Liver (tissue), 9 donors: Measurements from ENCODE around the gene GCGR. TPM values are rescaled to one million over a fixed set of nuclear protein-coding genes. Genes with fewer than 3 reads are reported as not detected.

ENCODE experiments used
- DNase-seq: peaks from one replicate; pipeline ENCODE4 v3.0.0-alpha.2; 2017; ENCODE audit warnings: low spot score
- H3K27ac ChIP-seq, 2 donors: one replicate each; pipeline ENCODE4 v1.7.0; 2013; ENCODE audit warnings: inconsistent platforms in 2 of 2, low read length in 2 of 2, control low read depth in 1 of 2, low read depth in 1 of 2, mild to moderate bottlenecking in 1 of 2
- H3K27me3 ChIP-seq, 4 donors: one replicate each; pipeline versions ENCODE4 v1.6.1 to v1.7.0; 2013; ENCODE audit warnings: low read length in 3 of 4, inconsistent platforms in 1 of 4, mild to moderate bottlenecking in 1 of 4, moderate library complexity in 1 of 4; ENCODE audit not compliant: control insufficient read depth in 4 of 4, insufficient read depth in 4 of 4
- H3K36me3 ChIP-seq, 4 donors: one replicate each; pipeline versions ENCODE4 v1.6.1 to v1.7.0; 2013; ENCODE audit warnings: low read length in 3 of 4, mild to moderate bottlenecking in 3 of 4, low read depth in 1 of 4, moderate library complexity in 1 of 4; ENCODE audit not compliant: control insufficient read depth in 4 of 4, insufficient read depth in 3 of 4
- H3K4me1 ChIP-seq, 4 donors: one replicate each; pipeline versions ENCODE4 v1.6.1 to v1.7.0; 2013; ENCODE audit warnings: low read length in 3 of 4, mild to moderate bottlenecking in 3 of 4, moderate library complexity in 1 of 4; ENCODE audit not compliant: control insufficient read depth in 4 of 4, insufficient read depth in 4 of 4
- H3K4me3 ChIP-seq, 3 donors: one replicate each; pipeline versions ENCODE4 v1.6.1 to v1.7.0; 2013; ENCODE audit warnings: low read length in 3 of 3, control low read depth in 1 of 3, low read depth in 1 of 3, mild to moderate bottlenecking in 1 of 3
- H3K9ac ChIP-seq, 2 donors: one replicate each; pipeline ENCODE4 v1.7.0; 2013; ENCODE audit warnings: low read length in 2 of 2, mild to moderate bottlenecking in 2 of 2, moderate library complexity in 2 of 2, control low read depth in 1 of 2, low read depth in 1 of 2
- H3K9me3 ChIP-seq, 4 donors: one replicate each; pipeline versions ENCODE4 v1.6.1 to v1.7.0; 2013; ENCODE audit warnings: low read length in 3 of 4; ENCODE audit not compliant: control insufficient read depth in 4 of 4
- EGR1 ChIP-seq, 2 donors: IDR thresholded peaks; 2 replicates each; pipeline ENCODE4 v1.6.1; 2016 to 2018; ENCODE audit warnings: antibody characterized with exemption in 2 of 2, low read depth in 2 of 2
- FOXA1 ChIP-seq: IDR thresholded peaks from 2 replicates; pipeline ENCODE4 v1.6.1; 2016; ENCODE audit warnings: antibody characterized with exemption
- FOXA2 ChIP-seq: IDR thresholded peaks from 2 replicates; pipeline ENCODE4 v1.6.1; 2016; ENCODE audit warnings: antibody characterized with exemption
- GABPA ChIP-seq, 2 donors: IDR thresholded peaks in 1 of 2; conservative IDR thresholded peaks in 1 of 2; 2 replicates each; pipeline ENCODE4 v1.6.1; 2016; ENCODE audit warnings: antibody characterized with exemption in 2 of 2, mild to moderate bottlenecking in 1 of 2, moderate library complexity in 1 of 2
- HNF4A ChIP-seq, 2 donors: conservative IDR thresholded peaks; 2 replicates each; pipeline ENCODE4 v1.6.1; 2016; ENCODE audit warnings: antibody characterized with exemption in 2 of 2, mild to moderate bottlenecking in 2 of 2
- HNF4G ChIP-seq: IDR thresholded peaks from 2 replicates; pipeline ENCODE4 v1.6.1; 2016; ENCODE audit warnings: antibody characterized with exemption
- JUND ChIP-seq, 2 donors: IDR thresholded peaks; 2 replicates each; pipeline ENCODE4 v1.6.1; 2016; ENCODE audit warnings: antibody characterized with exemption in 2 of 2
- NR2F2 ChIP-seq: IDR thresholded peaks from 2 replicates; pipeline ENCODE4 v1.6.1; 2016; ENCODE audit warnings: antibody characterized with exemption
- RAD21 ChIP-seq, 2 donors: IDR thresholded peaks; 2 replicates each; pipeline ENCODE4 v1.6.1; 2016; ENCODE audit warnings: antibody characterized with exemption in 2 of 2, mild to moderate bottlenecking in 2 of 2
- REST ChIP-seq: IDR thresholded peaks from 2 replicates; pipeline ENCODE4 v1.6.1; 2016; ENCODE audit warnings: antibody characterized with exemption, mild to moderate bottlenecking
- RXRA ChIP-seq, 2 donors: IDR thresholded peaks; 2 replicates each; pipeline ENCODE4 v1.6.1; 2017 to 2018; ENCODE audit warnings: antibody characterized with exemption in 2 of 2, mild to moderate bottlenecking in 1 of 2
- SP1 ChIP-seq: IDR thresholded peaks from 2 replicates; pipeline ENCODE4 v1.6.1; 2018; ENCODE audit warnings: antibody characterized with exemption, mild to moderate bottlenecking
- TAF1 ChIP-seq: conservative IDR thresholded peaks from 2 replicates; pipeline ENCODE4 v1.6.1; 2016; ENCODE audit warnings: antibody characterized with exemption, mild to moderate bottlenecking
- YY1 ChIP-seq: IDR thresholded peaks from 2 replicates; pipeline ENCODE4 v1.6.1; 2016; ENCODE audit warnings: antibody characterized with exemption, mild to moderate bottlenecking
- WGBS: extraction: QIAGEN DNeasy Blood & Tissue Kit; methylation state at CpG from one replicate; pipeline ENCODE4 v1.1.7; 2013; 5-methylcytosine and 5-hydroxymethylcytosine counted together
- polyA plus RNA-seq, 2 donors: library from polyadenylated mRNA; stranded (reverse) in 1 of 2; unstranded in 1 of 2; fragments of 200-250 nt in 1 of 2; fragments of >200 nt in 1 of 2; fragmentation: Nextera tagmentation in 1 of 2; extraction: Ambion mirVana in 1 of 2; gene quantifications; one replicate each; pipeline versions ENCODE4 v1.2.1 to v1.2.3, GENCODE V29; 2013 to 2015
- total RNA-seq, 2 donors: library from RNA; depleted of rRNA; stranded (reverse); fragments of >200 nt; gene quantifications; one replicate each; pipeline ENCODE4 v1.2.3, GENCODE V29; 2014
- TF ChIP-seq, protein P1 (sequence below): IDR thresholded peaks from 2 replicates; pipeline ENCODE4 v1.6.1; 2016; ENCODE audit warnings: antibody characterized with exemption
- TF ChIP-seq, protein P2 (sequence below): IDR thresholded peaks from 2 replicates; pipeline ENCODE4 v1.6.1; 2016; ENCODE audit warnings: antibody characterized with exemption
- donor health status: healthy.
- donor health status: healthy.
- donor health status: healthy.
- donor health status: healthy.
- donor health status: healthy.

The GCGR gene
- total and polyA plus RNA-seq, 4 donors, result 20.7 to 72.0 (median 48.9) TPM

DNA sequence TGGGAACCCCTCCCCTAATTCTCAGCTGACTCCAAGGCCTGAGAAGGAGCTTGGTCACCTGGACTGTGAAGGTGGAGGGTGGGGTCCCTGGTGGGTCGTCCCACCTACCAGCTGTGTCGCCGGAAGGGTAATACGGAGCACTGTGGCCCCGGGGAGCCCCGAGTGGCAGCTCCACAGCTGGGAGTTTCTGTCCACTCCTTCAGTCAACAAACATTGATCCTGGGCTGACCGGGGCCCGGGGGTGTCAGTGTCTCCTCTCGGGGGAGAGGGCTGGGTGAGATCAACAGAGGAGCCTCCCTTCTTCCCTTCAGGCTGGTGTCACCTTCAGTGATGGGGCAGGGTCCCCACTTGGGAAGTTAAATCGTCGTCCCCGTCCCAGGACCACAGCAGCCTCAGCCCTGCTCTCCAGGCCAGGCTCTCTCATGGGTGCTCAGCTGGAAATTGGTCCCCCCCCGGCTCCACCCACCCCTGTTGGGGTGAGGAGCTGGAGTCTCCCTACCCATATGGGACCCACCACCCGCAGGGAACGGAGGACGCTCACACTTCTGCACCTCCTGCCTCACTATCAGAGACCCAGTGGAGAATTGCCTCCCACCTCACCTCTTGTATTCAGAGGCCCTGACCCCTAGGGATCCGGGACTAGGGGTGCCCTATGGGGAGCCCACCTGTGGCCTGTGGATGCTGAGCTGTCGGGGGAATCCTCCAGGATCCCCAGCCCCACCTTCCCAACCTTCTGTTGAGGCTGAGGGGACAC is 1.9 kb downstream of the GCGR start:
- H3K9me3 ChIP-seq, result no peaks in the 10 kb centered on the region
- H3K9ac ChIP-seq, result no peak overlapping the region
- H3K27ac ChIP-seq, result peak overlapping the region; percentile 78 to 80
- TF ChIP-seq TAF1 (no peak), RAD21 (IDR thresholded peaks at IDR 0.05) (no peak), NR2F2 (no peak)
- H3K4me1 ChIP-seq, result peaks cover 14 to 29% (median 23%) of the 10 kb centered on the region in 4 donors
- WGBS, result 59% methylated on average over 18 of the region's 18 CpGs
- no peak for DNase-seq
- peaks cover 0 to 7% (median 4%) of the 10 kb centered on the region in 4 donors for H3K36me3 ChIP-seq
- H3K27me3 ChIP-seq, result peaks cover 0 to 2% (median 0%) of the 10 kb centered on the region in 4 donors
- peak overlapping the region in 1 of 3 donors; percentile 90 for H3K4me3 ChIP-seq

GRCh38 chr17:81806461-81807209 is 2.7 kb downstream of the GCGR start:
- WGBS, result 64% methylated on average over 23 of the region's 23 CpGs

More at GRCh38 chr17:81806461-81807209, 2.7 kb downstream of the GCGR start:
- no peak for DNase-seq
- peaks cover 4 to 13% (median 5%) of the 10 kb centered on the region in 4 donors for H3K36me3 ChIP-seq
- H3K4me3 ChIP-seq, result no peak overlapping the region
- H3K9ac ChIP-seq, result no peak overlapping the region
- H3K4me1 ChIP-seq, result peaks cover 14 to 29% (median 23%) of the 10 kb centered on the region in 4 donors
- H3K27ac ChIP-seq, result peak overlapping the region in 1 of 2 donors; percentile 35
- TF ChIP-seq NR2F2 (no peak), GABPA (IDR thresholded peaks at IDR 0.05 in 1 of 2, conservative IDR thresholded peaks at IDR 0.05 in 1 of 2) (no peak), FOXA2 (no peak), YY1 (no peak), HNF4G (no peak), HNF4A (conservative IDR thresholded peaks at IDR 0.05) (no peak), RAD21 (IDR thresholded peaks at IDR 0.05) (no peak), FOXA1 (no peak), JUND (IDR thresholded peaks at IDR 0.05) (no peak), TAF1 (no peak), EGR1 (IDR thresholded peaks at IDR 0.05; ENCODE audit: low read depth in 2 of 2) (no peak), REST (no peak), SP1 (no peak), RXRA (IDR thresholded peaks at IDR 0.05) (no peak)
- TF ChIP-seq, protein P1, sequence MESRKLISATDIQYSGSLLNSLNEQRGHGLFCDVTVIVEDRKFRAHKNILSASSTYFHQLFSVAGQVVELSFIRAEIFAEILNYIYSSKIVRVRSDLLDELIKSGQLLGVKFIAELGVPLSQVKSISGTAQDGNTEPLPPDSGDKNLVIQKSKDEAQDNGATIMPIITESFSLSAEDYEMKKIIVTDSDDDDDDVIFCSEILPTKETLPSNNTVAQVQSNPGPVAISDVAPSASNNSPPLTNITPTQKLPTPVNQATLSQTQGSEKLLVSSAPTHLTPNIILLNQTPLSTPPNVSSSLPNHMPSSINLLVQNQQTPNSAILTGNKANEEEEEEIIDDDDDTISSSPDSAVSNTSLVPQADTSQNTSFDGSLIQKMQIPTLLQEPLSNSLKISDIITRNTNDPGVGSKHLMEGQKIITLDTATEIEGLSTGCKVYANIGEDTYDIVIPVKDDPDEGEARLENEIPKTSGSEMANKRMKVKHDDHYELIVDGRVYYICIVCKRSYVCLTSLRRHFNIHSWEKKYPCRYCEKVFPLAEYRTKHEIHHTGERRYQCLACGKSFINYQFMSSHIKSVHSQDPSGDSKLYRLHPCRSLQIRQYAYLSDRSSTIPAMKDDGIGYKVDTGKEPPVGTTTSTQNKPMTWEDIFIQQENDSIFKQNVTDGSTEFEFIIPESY, result no peak
- TF ChIP-seq, protein P2, sequence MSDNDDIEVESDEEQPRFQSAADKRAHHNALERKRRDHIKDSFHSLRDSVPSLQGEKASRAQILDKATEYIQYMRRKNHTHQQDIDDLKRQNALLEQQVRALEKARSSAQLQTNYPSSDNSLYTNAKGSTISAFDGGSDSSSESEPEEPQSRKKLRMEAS, result no peak
- H3K27me3 ChIP-seq, result peaks cover 0 to 2% (median 0%) of the 10 kb centered on the region in 4 donors
- no peaks in the 10 kb centered on the region for H3K9me3 ChIP-seq
